HepG2 (cell line): ENCODE results near the gene PRIMA1. TPM values are rescaled to one million over a fixed set of nuclear protein-coding genes. Genes with fewer than 3 reads are reported as not detected.
A peak's percentile ranks its signal among the peaks of the same experiment; 100 is the strongest.

Experiments
- ATAC-seq: fragments of 200-7000 bp; cut with Tn5 transposase; 3 replicates; pipeline ENCODE4 v1.9.1; 2020; ENCODE audit warnings: mild to moderate bottlenecking, moderate library complexity
- BruUV-seq: library from RNA; stranded (reverse); fragments of 400-500 nt; replicated peaks from 2 replicates; lab custom pipeline; 2021; lab: Mats Ljungman, UMichigan
- CTCF ChIA-PET: fragments of 300-600 bp; formaldehyde crosslinking; extraction: SDS; loops from one replicate; lab custom pipeline; 2021; ENCODE audit warnings: low total read pairs, inconsistent platforms, low intra/inter-chr PET ratio; lab: Yijun Ruan, JAX
- POLR2A ChIA-PET: fragments of 350-600 bp; sonication (Branson Sonifier 250); formaldehyde crosslinking; loops from one replicate; lab custom pipeline; 2020; ENCODE audit warnings: antibody characterized with exemption, inconsistent platforms; lab: Yijun Ruan, JAX
- DNase-seq: peaks from one replicate; pipeline ENCODE4 v3.0.0-alpha.2; 2015; ENCODE audit warnings: low spot score
- FAIRE-seq: peaks from 3 replicates; lab custom pipeline; 2011; peaks lifted over from hg19 to GRCh38; lab: Jason Lieb, UNC
- H2AFZ ChIP-seq: one replicate; pipeline ENCODE4 v1.6.1; 2011; ENCODE audit warnings: low read length, inconsistent platforms
- H3K27ac ChIP-seq: fragments of 300-600 bp; 3 replicates; pipeline ENCODE4 v1.8.0; 2011; ENCODE audit warnings: mixed run types, mild to moderate bottlenecking, mixed read lengths, low read length, inconsistent platforms; ENCODE audit not compliant: insufficient read depth; ENCODE audit errors: extremely low read length
- H3K27me3 ChIP-seq, 2 experiments: fragments of 200-600 bp in 1 of 2; 2 replicates in 1 of 2; 3 replicates in 1 of 2; pipeline versions ENCODE4 v1.6.0 to v1.8.0; 2011; ENCODE audit warnings: low read length in 2 of 2, mild to moderate bottlenecking in 2 of 2, moderate library complexity in 2 of 2, inconsistent platforms in 1 of 2; ENCODE audit not compliant: insufficient read depth in 2 of 2, control insufficient read depth in 1 of 2
- H3K36me3 ChIP-seq, 2 experiments: fragments of 200-600 bp in 1 of 2; replicated peaks in 1 of 2; 2 replicates in 1 of 2; 3 replicates in 1 of 2; pipeline versions ENCODE4 v1.5.1 to v1.8.0; 2011; ENCODE audit warnings: low read length in 2 of 2, inconsistent platforms in 1 of 2; ENCODE audit not compliant: insufficient read depth in 2 of 2, control insufficient read depth in 1 of 2
- H3K4me1 ChIP-seq: 2 replicates; pipeline ENCODE4 v1.5.1; 2012; ENCODE audit warnings: low read length, inconsistent platforms; ENCODE audit not compliant: insufficient read depth
- H3K4me2 ChIP-seq: 2 replicates; pipeline ENCODE4 v1.6.0; 2011; ENCODE audit warnings: low read depth, low read length, inconsistent platforms
- H3K4me3 ChIP-seq, 3 experiments: fragments of 200-600 bp in 1 of 3; sonication (generic), shearing (Covaris generic) in 1 of 3; replicated peaks in 1 of 3; 2 replicates each; pipeline ENCODE4 v1.5.1; 2011 to 2016; ENCODE audit warnings: low read length in 3 of 3, inconsistent platforms in 2 of 3, low read depth in 2 of 3, mild to moderate bottlenecking in 2 of 3, control low read depth in 1 of 3, mixed read lengths in 1 of 3; ENCODE audit not compliant: insufficient read depth in 1 of 3
- H3K79me2 ChIP-seq: one replicate; pipeline ENCODE4 v1.6.1; 2011; ENCODE audit warnings: low read length, inconsistent platforms; ENCODE audit not compliant: insufficient read depth
- H3K9ac ChIP-seq: 2 replicates; pipeline ENCODE4 v1.6.0; 2011; ENCODE audit warnings: mild to moderate bottlenecking, low read depth, low read length, inconsistent platforms; ENCODE audit not compliant: insufficient read depth
- H3K9me3 ChIP-seq: 2 replicates; pipeline ENCODE4 v1.5.1; 2012; ENCODE audit warnings: mild to moderate bottlenecking, low read length
- H4K20me1 ChIP-seq: 2 replicates; pipeline ENCODE4 v1.6.0; 2011; ENCODE audit warnings: inconsistent platforms, mild to moderate bottlenecking, low read length, moderate library complexity; ENCODE audit not compliant: insufficient read depth
- ATF2 ChIP-seq: sonication (generic); formaldehyde crosslinking; IDR thresholded peaks from 2 replicates; pipeline ENCODE4 v1.4.0; 2020; ENCODE audit warnings: missing genetic modification reagents
- CC2D1A ChIP-seq: sonication (generic); formaldehyde crosslinking; IDR thresholded peaks from 2 replicates; pipeline ENCODE4 v1.8.1; 2023; ENCODE audit warnings: mild to moderate bottlenecking, missing genetic modification reagents
- IRF9 ChIP-seq: sonication (generic); formaldehyde crosslinking; IDR thresholded peaks from 2 replicates; pipeline ENCODE4 v1.8.0; 2022; ENCODE audit warnings: missing genetic modification reagents, mild to moderate bottlenecking, borderline replicate concordance
- MBD4 ChIP-seq: IDR thresholded peaks from 2 replicates; pipeline ENCODE4 v1.6.1; 2012; ENCODE audit warnings: low read length, inconsistent platforms, borderline replicate concordance
- MYPOP ChIP-seq: sonication (generic); formaldehyde crosslinking; IDR thresholded peaks from 2 replicates; pipeline ENCODE4 v1.8.1; 2023; ENCODE audit warnings: mild to moderate bottlenecking, moderate library complexity, missing genetic modification reagents
- SMC3 ChIP-seq: IDR thresholded peaks from 2 replicates; pipeline ENCODE4 v1.6.1; 2011; ENCODE audit warnings: low read length, improper control_type of control experiment
- XRCC5 ChIP-seq: fragments of 200-400 bp; formaldehyde crosslinking; optimal IDR thresholded peaks from 2 replicates; pipeline ENCODE3; 2017; ENCODE audit warnings: mild to moderate bottlenecking, low read length
- ZNF407 ChIP-seq: sonication (generic); formaldehyde crosslinking; IDR thresholded peaks from one replicate; pipeline ENCODE4 v1.5.1; 2020; ENCODE audit warnings: mild to moderate bottlenecking, missing genetic modification reagents; ENCODE audit errors: not compliant biosample characterization
- ZNF713 ChIP-seq: sonication (generic); formaldehyde crosslinking; IDR thresholded peaks from 2 replicates; pipeline ENCODE4 v1.4.0; 2020; ENCODE audit warnings: mild to moderate bottlenecking, missing genetic modification reagents
- ZNF780A ChIP-seq: sonication (generic); formaldehyde crosslinking; IDR thresholded peaks from 2 replicates; pipeline ENCODE4 v1.8.0; 2022; ENCODE audit warnings: mild to moderate bottlenecking, missing genetic modification reagents, moderate library complexity
- ZSCAN12 ChIP-seq: sonication (generic); formaldehyde crosslinking; IDR thresholded peaks from 2 replicates; pipeline ENCODE4 v1.9.0; 2021; ENCODE audit warnings: mild to moderate bottlenecking, missing genetic modification reagents
- WGBS: methylation state at CpG from one replicate; pipeline ENCODE4 v1.1.6; 2017; ENCODE audit warnings: low lambda C conversion rate; 5-methylcytosine and 5-hydroxymethylcytosine counted together
- in situ Hi-C: cut with HindIII; loops from 2 replicates; pipeline ENCODE4 v1.10.0; 2017; ENCODE audit warnings: low pct_unique_long_range_greater_than_20kb; ENCODE audit not compliant: extremely low pct_ligation_motif_present
- intact Hi-C: fragments of 100-400 bp; cut with micrococcal nuclease; formaldehyde crosslinking; loops from one replicate; pipeline ENCODE4 v1.10.0; 2022; ENCODE audit not compliant: unreplicated experiment
- polyA plus RNA-seq, 8 experiments: library from polyadenylated mRNA; depleted of rRNA in 3 of 8; stranded (reverse) in 7 of 8; unstranded in 1 of 8; fragments of >200 nt; fragmentation: Illumina TruSeq in 4 of 8; extraction: Trizol in 4 of 8; gene quantifications; 2 replicates each; pipeline versions ENCODE4 v1.2.1 to v1.2.3, GENCODE V29; 2011 to 2016; ENCODE audit warnings: low read depth in 4 of 8, missing spikeins in 1 of 8, mixed read lengths in 1 of 8; ENCODE audit not compliant: insufficient read depth in 1 of 8
- total RNA-seq, 5 experiments: library from RNA; depleted of rRNA; stranded (reverse); fragments of >200 nt; fragmentation: Illumina TruSeq; extraction: Trizol; gene quantifications; 2 replicates each; pipeline ENCODE4 v1.2.3, GENCODE V29; 2016; ENCODE audit warnings: low read depth in 1 of 5

PRIMA1 gene
- total and polyA plus RNA-seq, 2 of the 13 experiments (the other 11 are each of a cell fraction or from before 2014, with no cell fraction given), result 2.4 to 3.2 TPM

- TF ChIP-seq MYPOP (CRISPR knock-in tag), result peak; percentile 52; the same call in 1 of the 2 replicates
- TF ChIP-seq IRF9, result no peak
- peak; percentile 36; the same call in 1 of the 2 replicates for TF ChIP-seq SMC3
- TF ChIP-seq ATF2 (CRISPR knock-in tag), result no peak
- no peak for TF ChIP-seq MBD4
- peak; percentile 34 for TF ChIP-seq XRCC5
Observed at GRCh38 chr14:93736378-93737014, 51.8 kb downstream of the PRIMA1 start (continued).

- 90% methylated on average over 9 of the region's 12 CpGs for WGBS
- no peak for TF ChIP-seq ZNF780A
- TF ChIP-seq ZSCAN12 (CRISPR knock-in tag), result no peak
- TF ChIP-seq ZNF713 (CRISPR knock-in tag), result no peak
- TF ChIP-seq CC2D1A (CRISPR knock-in tag), result no peak
- no peak for TF ChIP-seq ZNF407 (CRISPR knock-in tag)
Observed at GRCh38 chr14:93735206-93735605, 53.1 kb downstream of the PRIMA1 start.

More at GRCh38 chr14:93735206-93735605, 53.1 kb downstream of the PRIMA1 start:
- Histone ChIP-seq H3K9me3 (no peaks in the 10 kb centered on the region), H4K20me1 (no peaks in the 10 kb centered on the region), H3K4me1 (no peaks in the 10 kb centered on the region), H3K4me3 (no peak overlapping the region), H3K36me3 (no peaks in the 10 kb centered on the region; a peak in 1 of 5 replicates), H3K9ac (no peak overlapping the region), H2AFZ (no peak overlapping the region), H3K79me2 (no peaks in the 10 kb centered on the region), H3K27me3 (no peaks in the 10 kb centered on the region), H3K4me2 (no peak overlapping the region), H3K27ac (no peak overlapping the region)
- DNase-seq (no peak), FAIRE-seq (no peak), ATAC-seq (no peak)
- CTCF ChIA-PET, result interaction anchor here (1.9 kb wide), 1 partner anchor 168 kb away, joined by 7 read pairs; no protein-coding TSS in a partner anchor
- in situ Hi-C loops (no loop called here), intact Hi-C loops (no loop called here)
- no TSS peak for BruUV-seq
- POLR2A ChIA-PET, result no interaction called here
